Testis (tissue), 2 donors: ENCODE results near the gene HS6ST3.

Experiments used
- CTCF ChIP-seq, 3 experiments: fragments of 450-650 bp in 2 of 3; fragments of 200-600 bp in 1 of 3; sonication (generic) in 1 of 3; IDR thresholded peaks; one replicate each; pipeline ENCODE4 v1.5.1; 2016 to 2019; ENCODE audit warnings: antibody characterized with exemption in 3 of 3, mild to moderate bottlenecking in 2 of 3, moderate library complexity in 1 of 3
- POLR2A ChIP-seq: fragments of 450-650 bp; IDR thresholded peaks from one replicate; pipeline ENCODE4 v1.6.1; 2017; ENCODE audit warnings: antibody characterized with exemption, mild to moderate bottlenecking, moderate library complexity

- TF ChIP-seq CTCF (IDR thresholded peaks at IDR 0.05), result no peak
- TF ChIP-seq POLR2A, result no peak
Measured at GRCh38 chr13:96700657-96701056, 610.8 kb downstream of the HS6ST3 start.
